ENCODE data around the gene CXorf49. TPM values are rescaled to one million over a fixed set of nuclear protein-coding genes. Genes with fewer than 3 reads are reported as not detected.
"Not testable (repeated sequence)": the region's sequence is repeated elsewhere in the genome, so short reads cannot be mapped to it uniquely, and the experiment has no call there.

Gene CXorf49
- total and polyA plus RNA-seq, 4 donors, result 0.88 TPM; not detected in 3

DNA sequence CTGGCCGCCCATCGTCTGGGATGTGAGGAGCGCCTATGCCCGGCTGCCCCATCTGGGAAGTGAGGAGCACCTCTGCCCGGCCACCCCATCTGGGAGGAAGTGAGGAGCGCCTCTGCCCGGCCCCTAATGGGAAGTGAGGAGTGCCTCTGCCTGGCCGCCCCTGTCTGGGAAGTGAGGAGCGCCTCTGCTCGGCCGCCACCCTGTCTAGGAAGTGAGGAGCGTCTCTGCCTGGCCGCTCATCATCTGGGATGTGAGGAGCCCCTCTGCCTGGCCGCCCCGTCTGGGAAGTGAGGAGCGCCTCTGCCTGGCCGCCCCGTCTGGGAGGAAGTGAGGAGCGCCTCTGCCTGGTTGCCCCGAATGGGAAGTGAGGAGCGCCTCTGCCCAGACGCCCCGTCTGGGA is 42.4 kb downstream of the CXorf49 start:
- H3K36me3 ChIP-seq (ENCODE audit: control insufficient read depth, insufficient read depth, low read length); H3K27ac ChIP-seq (ENCODE audit: low read depth, low read length); H3K4me3 ChIP-seq (ENCODE audit: low read depth, low read length); H3K9me3 ChIP-seq (ENCODE audit: control insufficient read depth, insufficient read depth, low read length); H3K4me1 ChIP-seq (ENCODE audit: control insufficient read depth, insufficient read depth, low read length); H3K27me3 ChIP-seq (ENCODE audit: control insufficient read depth, insufficient read depth, low read length); DNase-seq (ENCODE audit: low read depth in 4 of 6, low spot score in 6 of 6): not testable (repeated sequence)
- 97% methylated on average over 23 of the region's 23 CpGs for WGBS (ENCODE audit: insufficient coverage)

DNA sequence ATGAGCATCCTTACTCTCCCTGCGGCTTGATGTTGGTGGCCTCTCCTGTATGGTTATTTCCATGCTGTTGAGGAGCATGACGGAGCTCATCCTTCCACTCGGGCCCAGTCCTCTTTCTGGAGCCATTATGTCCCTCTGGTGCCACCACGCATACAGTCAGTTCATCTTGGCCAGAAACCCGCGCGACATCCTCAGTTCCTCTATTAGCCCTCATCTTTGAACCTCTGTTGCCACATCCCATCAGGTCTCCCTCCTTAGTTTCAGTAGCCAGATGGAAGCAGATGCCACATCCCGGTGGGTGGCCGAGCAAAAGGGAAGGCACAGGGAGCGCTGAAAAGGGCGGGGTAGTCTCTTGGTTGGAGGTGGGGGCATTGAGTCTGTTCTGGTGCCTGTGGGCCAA is 46.1 kb downstream of the CXorf49 start:
- Histone ChIP-seq H3K4me3 (ENCODE audit: low read depth, low read length) (no peak overlapping the region), H3K36me3 (ENCODE audit: control insufficient read depth, insufficient read depth, low read length) (no peaks in the 10 kb centered on the region), H3K9me3 (ENCODE audit: control insufficient read depth, insufficient read depth, low read length) (peaks cover 2% of the 10 kb centered on the region), H3K4me1 (ENCODE audit: control insufficient read depth, insufficient read depth, low read length) (no peaks in the 10 kb centered on the region), H3K27me3 (ENCODE audit: control insufficient read depth, insufficient read depth, low read length) (no peaks in the 10 kb centered on the region), H3K27ac (ENCODE audit: low read depth, low read length) (no peak overlapping the region)
- no peak for DNase-seq (ENCODE audit: low read depth in 4 of 6, low spot score in 6 of 6)
- WGBS (ENCODE audit: insufficient coverage), result 83% methylated on average over 11 of the region's 11 CpGs

DNA sequence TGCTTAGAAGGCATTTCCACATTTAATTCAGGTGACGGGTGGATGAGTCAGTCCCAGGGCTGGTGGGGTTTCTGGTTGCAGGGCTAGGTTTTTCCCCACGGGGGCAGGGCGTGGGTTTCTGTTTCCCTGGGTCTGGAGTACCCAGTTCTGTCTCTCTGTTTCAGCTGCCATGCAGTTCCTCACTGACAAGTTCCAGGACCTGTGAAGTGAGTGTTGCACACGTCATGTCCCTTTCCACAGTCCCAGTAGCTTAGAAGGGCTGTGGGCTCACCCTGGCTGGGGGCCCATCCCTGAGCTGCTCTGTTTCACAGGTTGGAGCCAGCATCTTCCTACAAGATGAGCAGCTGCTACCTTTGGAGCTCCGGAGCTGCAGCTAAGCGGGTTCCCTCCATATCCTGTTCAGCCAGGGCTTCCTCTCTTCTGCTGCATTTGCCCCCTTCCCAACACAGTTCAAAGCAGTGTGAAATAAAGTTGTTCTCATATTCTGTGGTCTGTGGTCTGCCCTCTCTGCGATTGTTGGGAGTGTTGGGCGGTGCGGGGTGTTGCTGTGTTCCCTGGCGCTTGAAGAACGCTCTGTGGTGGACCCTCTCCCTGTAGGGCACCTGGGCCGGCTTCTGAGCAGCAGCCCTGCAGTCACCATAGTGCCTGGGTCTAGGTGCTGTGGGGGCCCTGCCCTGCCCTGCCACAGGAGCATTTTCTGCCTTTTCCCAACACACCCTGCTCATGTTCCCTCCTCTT is 46.9 kb downstream of the CXorf49 start:
- Histone ChIP-seq H3K4me3 (ENCODE audit: low read depth, low read length) (no peak overlapping the region), H3K27ac (ENCODE audit: low read depth, low read length) (no peak overlapping the region), H3K27me3 (ENCODE audit: control insufficient read depth, insufficient read depth, low read length) (no peaks in the 10 kb centered on the region), H3K4me1 (ENCODE audit: control insufficient read depth, insufficient read depth, low read length) (no peaks in the 10 kb centered on the region), H3K9me3 (ENCODE audit: control insufficient read depth, insufficient read depth, low read length) (peaks cover 2% of the 10 kb centered on the region), H3K36me3 (ENCODE audit: control insufficient read depth, insufficient read depth, low read length) (peaks cover 2% of the 10 kb centered on the region)
- no peak for DNase-seq (ENCODE audit: low read depth in 4 of 6, low spot score in 6 of 6)
- 77% methylated on average over 12 of the region's 12 CpGs for WGBS (ENCODE audit: insufficient coverage)

DNA sequence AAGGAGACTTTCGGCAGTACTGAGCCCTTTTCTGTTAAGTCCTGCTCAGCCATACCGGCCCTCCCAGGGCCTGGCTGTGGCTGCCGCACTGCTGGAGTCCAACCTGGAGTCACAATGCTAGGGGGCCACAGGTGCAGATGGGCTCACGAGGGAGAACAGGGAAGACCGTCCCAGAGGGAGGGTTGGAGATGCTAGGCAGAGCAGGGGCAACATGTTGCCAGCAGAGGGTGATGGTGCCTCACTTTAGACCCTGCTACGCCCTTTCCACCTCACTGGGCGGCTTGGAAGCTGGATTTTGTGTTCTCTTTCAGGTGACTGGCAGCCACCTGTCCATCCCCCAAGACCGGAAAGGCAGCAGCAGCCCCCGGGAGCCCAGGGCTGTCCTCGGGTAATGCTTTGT is 48.1 kb downstream of the CXorf49 start:
- WGBS (ENCODE audit: insufficient coverage), result 27% methylated on average over 10 of the region's 10 CpGs
- H3K4me1 ChIP-seq (ENCODE audit: control insufficient read depth, insufficient read depth, low read length); H3K27ac ChIP-seq (ENCODE audit: low read depth, low read length); H3K36me3 ChIP-seq (ENCODE audit: control insufficient read depth, insufficient read depth, low read length); H3K9me3 ChIP-seq (ENCODE audit: control insufficient read depth, insufficient read depth, low read length); H3K27me3 ChIP-seq (ENCODE audit: control insufficient read depth, insufficient read depth, low read length); H3K4me3 ChIP-seq (ENCODE audit: low read depth, low read length): not testable (repeated sequence)
- peak in 1 of 6 donors; percentile 51 for DNase-seq (ENCODE audit: low read depth in 4 of 6, low spot score in 6 of 6)

DNA sequence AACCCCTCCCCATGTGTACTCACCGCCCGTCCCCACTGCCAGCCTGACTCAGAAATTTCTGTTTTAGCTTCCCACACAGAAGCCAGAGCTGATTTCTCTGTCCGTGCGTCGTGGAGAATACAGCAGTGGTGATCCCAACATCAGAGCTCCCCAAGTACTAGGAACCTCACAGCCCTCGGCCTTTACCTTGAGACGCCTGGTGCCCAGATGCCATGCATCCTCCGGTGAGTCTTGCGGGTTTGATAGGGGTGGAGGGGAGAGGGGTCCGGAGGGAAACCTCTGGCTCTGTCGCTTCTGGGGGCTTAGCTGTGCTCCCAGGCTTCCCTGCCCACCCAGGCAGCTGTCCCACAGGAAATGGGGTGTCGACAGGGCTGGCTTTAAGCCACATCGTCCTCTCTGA is 48.6 kb downstream of the CXorf49 start:
- DNase-seq (ENCODE audit: low read depth in 4 of 6, low spot score in 6 of 6), result no peak
- WGBS (ENCODE audit: insufficient coverage), result 77% methylated on average over 9 of the region's 13 CpGs
- Histone ChIP-seq H3K27me3 (ENCODE audit: control insufficient read depth, insufficient read depth, low read length) (no peaks in the 10 kb centered on the region), H3K27ac (ENCODE audit: low read depth, low read length) (no peak overlapping the region), H3K9me3 (ENCODE audit: control insufficient read depth, insufficient read depth, low read length) (peaks cover 2% of the 10 kb centered on the region), H3K4me3 (ENCODE audit: low read depth, low read length) (no peak overlapping the region), H3K36me3 (ENCODE audit: control insufficient read depth, insufficient read depth, low read length) (peaks cover 2% of the 10 kb centered on the region), H3K4me1 (ENCODE audit: control insufficient read depth, insufficient read depth, low read length) (no peaks in the 10 kb centered on the region)

GRCh38 chrX:71668248-71668595 is 49.9 kb downstream of the CXorf49 start:
- Histone ChIP-seq H3K27ac (ENCODE audit: low read depth, low read length) (no peak overlapping the region), H3K36me3 (ENCODE audit: control insufficient read depth, insufficient read depth, low read length) (peaks cover 2% of the 10 kb centered on the region), H3K27me3 (ENCODE audit: control insufficient read depth, insufficient read depth, low read length) (no peaks in the 10 kb centered on the region), H3K9me3 (ENCODE audit: control insufficient read depth, insufficient read depth, low read length) (peaks cover 2% of the 10 kb centered on the region), H3K4me1 (ENCODE audit: control insufficient read depth, insufficient read depth, low read length) (no peaks in the 10 kb centered on the region), H3K4me3 (ENCODE audit: low read depth, low read length) (no peak overlapping the region)
- no peak for DNase-seq (ENCODE audit: low read depth in 4 of 6, low spot score in 6 of 6)
- 91% methylated on average over 15 of the region's 16 CpGs for WGBS (ENCODE audit: insufficient coverage)

- H3K27me3 ChIP-seq (ENCODE audit: control insufficient read depth, insufficient read depth, low read length), result no peaks in the 10 kb centered on the region
- 92% methylated on average over 50 of the region's 50 CpGs for WGBS (ENCODE audit: insufficient coverage)
- H3K27ac ChIP-seq (ENCODE audit: low read depth, low read length), result no peak within 1 kb of the TSS
- H3K9me3 ChIP-seq (ENCODE audit: control insufficient read depth, insufficient read depth, low read length), result peaks cover 2% of the 10 kb centered on the region
- DNase-seq (ENCODE audit: low read depth in 4 of 6, low spot score in 6 of 6), result no peak
- no peak within 1 kb of the TSS for H3K4me3 ChIP-seq (ENCODE audit: low read depth, low read length)
- H3K4me1 ChIP-seq (ENCODE audit: control insufficient read depth, insufficient read depth, low read length), result no peaks in the 10 kb centered on the region
- H3K36me3 ChIP-seq (ENCODE audit: control insufficient read depth, insufficient read depth, low read length), result peaks cover 2% of the 10 kb centered on the region
These were observed 50.5 kb downstream of the CXorf49 start, which contains the start of gene LOC101059915 for GRCh38 chrX:71667328-71668247. TSS of gene LOC101059915 (plus strand) at chrX:71667546.

- 91% methylated on average over 48 of the region's 48 CpGs for WGBS (ENCODE audit: insufficient coverage)
- no peak overlapping the region for H3K27ac ChIP-seq (ENCODE audit: low read depth, low read length)
These were observed 51.6 kb downstream of the CXorf49 start for GRCh38 chrX:71666240-71667223.

GRCh38 chrX:71665747-71666146 is 52.3 kb downstream of the CXorf49 start:
- no peak overlapping the region for H3K4me3 ChIP-seq (ENCODE audit: low read depth, low read length)
- H3K27me3 ChIP-seq (ENCODE audit: control insufficient read depth, insufficient read depth, low read length), result no peaks in the 10 kb centered on the region
- H3K9me3 ChIP-seq (ENCODE audit: control insufficient read depth, insufficient read depth, low read length), result peaks cover 2% of the 10 kb centered on the region
- DNase-seq (ENCODE audit: low read depth in 4 of 6, low spot score in 6 of 6), result no peak
- WGBS (ENCODE audit: insufficient coverage), result 76% methylated on average over 10 of the region's 10 CpGs
- no peak overlapping the region for H3K27ac ChIP-seq (ENCODE audit: low read depth, low read length)
- peaks cover 2% of the 10 kb centered on the region for H3K36me3 ChIP-seq (ENCODE audit: control insufficient read depth, insufficient read depth, low read length)
- no peaks in the 10 kb centered on the region for H3K4me1 ChIP-seq (ENCODE audit: control insufficient read depth, insufficient read depth, low read length)

More at GRCh38 chrX:71666240-71667223, 51.6 kb downstream of the CXorf49 start:
- Histone ChIP-seq H3K27me3 (ENCODE audit: control insufficient read depth, insufficient read depth, low read length) (no peaks in the 10 kb centered on the region), H3K9me3 (ENCODE audit: control insufficient read depth, insufficient read depth, low read length) (peaks cover 2% of the 10 kb centered on the region), H3K4me1 (ENCODE audit: control insufficient read depth, insufficient read depth, low read length) (no peaks in the 10 kb centered on the region), H3K36me3 (ENCODE audit: control insufficient read depth, insufficient read depth, low read length) (peaks cover 2% of the 10 kb centered on the region), H3K4me3 (ENCODE audit: low read depth, low read length) (no peak overlapping the region)
- no peak for DNase-seq (ENCODE audit: low read depth in 4 of 6, low spot score in 6 of 6)

Data from spinal cord (tissue), 10 donors.